H9 (cell line): Measurements from ENCODE around the gene PNRC2. TPM values are rescaled to one million over a fixed set of nuclear protein-coding genes. Genes with fewer than 3 reads are reported as not detected.

Experiments used
- DNase-seq: peaks from one replicate; pipeline ENCODE4 v3.0.0-alpha.2; 2017
- H2AFZ ChIP-seq: one replicate; pipeline ENCODE4 v1.6.1; 2013; ENCODE audit warnings: mild to moderate bottlenecking, low read length, control low read depth, moderate library complexity
- H2AK5ac ChIP-seq: 2 replicates; pipeline ENCODE4 v1.6.1; 2013; ENCODE audit warnings: low read length, control low read depth, mixed read lengths; ENCODE audit not compliant: insufficient read length
- H2BK120ac ChIP-seq: one replicate; pipeline ENCODE4 v1.6.1; 2013; ENCODE audit warnings: low read depth, mild to moderate bottlenecking, low read length, control low read depth, inconsistent platforms; ENCODE audit not compliant: poor library complexity, severe bottlenecking
- H2BK12ac ChIP-seq: 2 replicates; pipeline ENCODE4 v1.6.1; 2013; ENCODE audit warnings: low read length, control low read depth, mixed read lengths, low read depth; ENCODE audit not compliant: insufficient read length
- H2BK15ac ChIP-seq: 2 replicates; pipeline ENCODE4 v1.6.1; 2013; ENCODE audit warnings: low read depth, low read length, control low read depth
- H2BK20ac ChIP-seq: one replicate; pipeline ENCODE4 v1.6.1; 2013; ENCODE audit warnings: low read depth, mild to moderate bottlenecking, low read length, control low read depth, inconsistent platforms; ENCODE audit not compliant: poor library complexity, severe bottlenecking
- H2BK5ac ChIP-seq: 2 replicates; pipeline ENCODE4 v1.6.1; 2013; ENCODE audit warnings: low read length, control low read depth, mixed read lengths; ENCODE audit not compliant: insufficient read length
- H3K14ac ChIP-seq: 2 replicates; pipeline ENCODE4 v1.6.1; 2013; ENCODE audit warnings: low read length, control low read depth; ENCODE audit not compliant: insufficient read depth
- H3K18ac ChIP-seq: 2 replicates; pipeline ENCODE4 v1.6.1; 2013; ENCODE audit warnings: low read depth, mild to moderate bottlenecking, mixed read lengths, low read length, control low read depth; ENCODE audit not compliant: insufficient read length
- H3K23ac ChIP-seq: 2 replicates; pipeline ENCODE4 v1.6.1; 2013; ENCODE audit warnings: low read length, control low read depth, mixed read lengths, low read depth; ENCODE audit not compliant: insufficient read length
- H3K23me2 ChIP-seq: 2 replicates; pipeline ENCODE4 v1.6.1; 2013; ENCODE audit warnings: low read depth, mild to moderate bottlenecking, mixed read lengths, low read length, control low read depth; ENCODE audit not compliant: insufficient read length, poor library complexity, severe bottlenecking
- H3K27ac ChIP-seq: 2 replicates; pipeline ENCODE4 v1.5.1; 2013; ENCODE audit warnings: low read length, control low read depth, mixed read lengths, low read depth; ENCODE audit not compliant: insufficient read length
- H3K27me3 ChIP-seq: 2 replicates; pipeline ENCODE4 v1.6.1; 2013; ENCODE audit warnings: low read length, control low read depth, inconsistent platforms; ENCODE audit not compliant: insufficient read depth
- H3K4ac ChIP-seq: 2 replicates; pipeline ENCODE4 v1.6.1; 2013; ENCODE audit warnings: low read depth, mild to moderate bottlenecking, control low read depth, inconsistent platforms, low read length, moderate library complexity
- H3K4me1 ChIP-seq: 2 replicates; pipeline ENCODE4 v1.6.1; 2013; ENCODE audit warnings: low read length, control low read depth, inconsistent platforms; ENCODE audit not compliant: insufficient read depth
- H3K4me2 ChIP-seq: 2 replicates; pipeline ENCODE4 v1.6.1; 2013; ENCODE audit warnings: low read length, control low read depth, mixed read lengths; ENCODE audit not compliant: insufficient read length, insufficient read depth
- H3K56ac ChIP-seq: 2 replicates; pipeline ENCODE4 v1.6.1; 2013; ENCODE audit warnings: low read depth, mild to moderate bottlenecking, mixed read lengths, low read length, control low read depth; ENCODE audit not compliant: insufficient read length
- H3K79me1 ChIP-seq: 2 replicates; pipeline ENCODE4 v1.6.1; 2013; ENCODE audit warnings: low read depth, mild to moderate bottlenecking, moderate library complexity, low read length, control low read depth, inconsistent platforms; ENCODE audit not compliant: insufficient read depth, poor library complexity, severe bottlenecking
- H3K79me2 ChIP-seq: 2 replicates; pipeline ENCODE4 v1.6.1; 2013; ENCODE audit warnings: low read length, control low read depth, inconsistent platforms; ENCODE audit not compliant: insufficient read depth
- H3K9ac ChIP-seq: 2 replicates; pipeline ENCODE4 v1.6.1; 2013; ENCODE audit warnings: low read length, control low read depth, mixed read lengths; ENCODE audit not compliant: insufficient read length; ENCODE audit errors: extremely low read depth
- H3K9me3 ChIP-seq: one replicate; pipeline ENCODE4 v1.6.1; 2013; ENCODE audit warnings: low read depth, low read length, inconsistent platforms; ENCODE audit not compliant: control insufficient read depth
- H3T11ph ChIP-seq: one replicate; pipeline ENCODE4 v1.6.1; 2013; ENCODE audit warnings: mild to moderate bottlenecking, low read length, control low read depth, inconsistent platforms
- H4K20me1 ChIP-seq: one replicate; pipeline ENCODE4 v1.6.1; 2013; ENCODE audit not compliant: control insufficient read depth, insufficient read length, insufficient read depth
- H4K5ac ChIP-seq: 2 replicates; pipeline ENCODE4 v1.6.1; 2013; ENCODE audit warnings: low read depth, mild to moderate bottlenecking, mixed read lengths, low read length, control low read depth; ENCODE audit not compliant: insufficient read length
- H4K8ac ChIP-seq: replicated peaks from 2 replicates; pipeline ENCODE4 v1.6.1; 2013; ENCODE audit warnings: low read length, control low read depth, mixed read lengths, low read depth; ENCODE audit not compliant: insufficient read length
- H4K91ac ChIP-seq: 2 replicates; pipeline ENCODE4 v1.6.1; 2013; ENCODE audit warnings: low read depth, mild to moderate bottlenecking, moderate library complexity, mixed read lengths, low read length, control low read depth; ENCODE audit not compliant: insufficient read length
- H3K27ac Mint-ChIP-seq, 3 experiments: 2 replicates in 2 of 3; 3 replicates in 1 of 3; pipeline ENCODE4 v1.8.0; 2020 to 2021; ENCODE audit warnings: mixed read lengths in 3 of 3, mild to moderate bottlenecking in 1 of 3, moderate library complexity in 1 of 3
- H3K27me3 Mint-ChIP-seq: 2 replicates; pipeline ENCODE4 v1.8.0; 2021; ENCODE audit warnings: low read depth, mild to moderate bottlenecking, moderate library complexity, mixed read lengths
- H3K36me3 Mint-ChIP-seq, 3 experiments: 2 replicates in 2 of 3; 3 replicates in 1 of 3; pipeline ENCODE4 v1.8.0; 2020 to 2021; ENCODE audit warnings: low read depth in 3 of 3, mixed read lengths in 3 of 3; ENCODE audit not compliant: insufficient read depth in 1 of 3
- H3K4me1 Mint-ChIP-seq, 2 experiments: 2 replicates each; pipeline ENCODE4 v1.8.0; 2020; ENCODE audit warnings: mixed read lengths in 2 of 2
- H3K4me3 Mint-ChIP-seq, 2 experiments: 2 replicates in 1 of 2; 3 replicates in 1 of 2; pipeline ENCODE4 v1.8.0; 2020 to 2021; ENCODE audit warnings: mild to moderate bottlenecking in 2 of 2, mixed read lengths in 2 of 2, moderate library complexity in 1 of 2
- H3K9me3 Mint-ChIP-seq, 2 experiments: 2 replicates in 1 of 2; 3 replicates in 1 of 2; pipeline ENCODE4 v1.8.0; 2020; ENCODE audit warnings: mild to moderate bottlenecking in 2 of 2, mixed read lengths in 2 of 2, moderate library complexity in 1 of 2
- WGBS: extraction: QIAGEN DNeasy Blood & Tissue Kit; methylation state at CpG from one replicate; pipeline ENCODE4 v1.1.7; 2013; ENCODE audit warnings: missing lambda C conversion rate, low lambda C conversion rate, mixed read lengths; ENCODE audit not compliant: insufficient read length; ENCODE audit errors: extremely low coverage; 5-methylcytosine and 5-hydroxymethylcytosine counted together
- total RNA-seq: library from RNA; stranded (reverse); gene quantifications from 2 replicates; pipeline ENCODE4 v1.2.1, GENCODE V29; 2021
- TF ChIP-seq, protein P1 (sequence below): fragments of 200-600 bp; sonication (generic); conservative IDR thresholded peaks from 3 replicates; pipeline ENCODE4 v1.8.0; 2021; ENCODE audit warnings: antibody characterized with exemption, mild to moderate bottlenecking

Gene PNRC2
- total RNA-seq, 1 experiment from 2014 or later = 87.6 TPM

- H3K4me1 Mint-ChIP-seq = peaks cover 40 to 56% of the 10 kb centered on the region in 2 experiments
These were observed 18.2 kb downstream of the PNRC2 start for GRCh38 chr1:23977854-23978191.

More at GRCh38 chr1:23977854-23978191, 18.2 kb downstream of the PNRC2 start:
- peaks cover 5% of the 10 kb centered on the region for H3K79me1 ChIP-seq
- H4K20me1 ChIP-seq = no peaks in the 10 kb centered on the region
- no peak overlapping the region for H3T11ph ChIP-seq
- no peak overlapping the region for H2BK120ac ChIP-seq
- H4K91ac ChIP-seq = no peak overlapping the region
- DNase-seq = no peak
- no peak overlapping the region for H3K56ac ChIP-seq
- H2AK5ac ChIP-seq = no peak overlapping the region
- peaks cover 0 to 3% of the 10 kb centered on the region in 2 experiments; a peak in 1 of 5 replicates for H3K9me3 Mint-ChIP-seq
- no peak overlapping the region for H3K18ac ChIP-seq
- H2BK20ac ChIP-seq = no peak overlapping the region
- H3K79me2 ChIP-seq = peaks cover 61% of the 10 kb centered on the region
- no peak overlapping the region for H4K5ac ChIP-seq
- H3K9me3 ChIP-seq = no peaks in the 10 kb centered on the region
- H2BK12ac ChIP-seq = no peak overlapping the region
- H3K14ac ChIP-seq = no peak overlapping the region
- H3K23ac ChIP-seq = no peak overlapping the region
- H3K9ac ChIP-seq = no peak overlapping the region
- H2AFZ ChIP-seq = no peak overlapping the region
- no peak overlapping the region for H3K4ac ChIP-seq
- H3K4me1 ChIP-seq = peaks cover 2% of the 10 kb centered on the region; the same call in 1 of the 2 replicates
- peaks cover 1% of the 10 kb centered on the region; the same call in 1 of the 2 replicates for H3K27me3 Mint-ChIP-seq
- H2BK5ac ChIP-seq = no peak overlapping the region
- no CpG with 5 or more reads among the region's 1 CpG for WGBS
- no peaks in the 10 kb centered on the region for H3K27me3 ChIP-seq
- peak overlapping the region; percentile 92 to 94 for H3K4me3 Mint-ChIP-seq
- H3K36me3 Mint-ChIP-seq = peaks cover 36 to 66% (median 64%) of the 10 kb centered on the region in 3 experiments
- no peaks in the 10 kb centered on the region for H3K23me2 ChIP-seq
- no peak overlapping the region for H2BK15ac ChIP-seq
- peak overlapping the region in 2 of 3 experiments; percentile 6 to 75; a peak in 3 of 7 replicates for H3K27ac Mint-ChIP-seq
- peak overlapping the region; percentile 16 for H3K4me2 ChIP-seq
- TF ChIP-seq, protein P1, sequence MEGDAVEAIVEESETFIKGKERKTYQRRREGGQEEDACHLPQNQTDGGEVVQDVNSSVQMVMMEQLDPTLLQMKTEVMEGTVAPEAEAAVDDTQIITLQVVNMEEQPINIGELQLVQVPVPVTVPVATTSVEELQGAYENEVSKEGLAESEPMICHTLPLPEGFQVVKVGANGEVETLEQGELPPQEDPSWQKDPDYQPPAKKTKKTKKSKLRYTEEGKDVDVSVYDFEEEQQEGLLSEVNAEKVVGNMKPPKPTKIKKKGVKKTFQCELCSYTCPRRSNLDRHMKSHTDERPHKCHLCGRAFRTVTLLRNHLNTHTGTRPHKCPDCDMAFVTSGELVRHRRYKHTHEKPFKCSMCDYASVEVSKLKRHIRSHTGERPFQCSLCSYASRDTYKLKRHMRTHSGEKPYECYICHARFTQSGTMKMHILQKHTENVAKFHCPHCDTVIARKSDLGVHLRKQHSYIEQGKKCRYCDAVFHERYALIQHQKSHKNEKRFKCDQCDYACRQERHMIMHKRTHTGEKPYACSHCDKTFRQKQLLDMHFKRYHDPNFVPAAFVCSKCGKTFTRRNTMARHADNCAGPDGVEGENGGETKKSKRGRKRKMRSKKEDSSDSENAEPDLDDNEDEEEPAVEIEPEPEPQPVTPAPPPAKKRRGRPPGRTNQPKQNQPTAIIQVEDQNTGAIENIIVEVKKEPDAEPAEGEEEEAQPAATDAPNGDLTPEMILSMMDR = no peak
- no peak overlapping the region for H4K8ac ChIP-seq
- H3K27ac ChIP-seq = no peak overlapping the region
